ENCODE measurements around the gene MACROH2A1.
"Not testable (repeated sequence)": the region's sequence is repeated elsewhere in the genome, so short reads cannot be mapped to it uniquely, and the experiment has no call there.

Gene MACROH2A1

GRCh38 chr5:135373736-135374515 is 25.1 kb downstream of the MACROH2A1 start:
- peaks cover 70% of the 10 kb centered on the region for H3K36me3 ChIP-seq (replicated peaks)
- no peaks in the 10 kb centered on the region for H3K9me3 ChIP-seq
- no peaks in the 10 kb centered on the region for H3K27me3 ChIP-seq (ENCODE audit: low read depth)
- in situ Hi-C loops (cut with MboI; ENCODE audit: low sequenced_read_pairs), result no loop called here
- H3K4me1 ChIP-seq, result no peaks in the 10 kb centered on the region
- no peak for DNase-seq (ENCODE audit: low spot score in 2 of 2)
- H3K4me3 ChIP-seq, result no peak overlapping the region

DNA sequence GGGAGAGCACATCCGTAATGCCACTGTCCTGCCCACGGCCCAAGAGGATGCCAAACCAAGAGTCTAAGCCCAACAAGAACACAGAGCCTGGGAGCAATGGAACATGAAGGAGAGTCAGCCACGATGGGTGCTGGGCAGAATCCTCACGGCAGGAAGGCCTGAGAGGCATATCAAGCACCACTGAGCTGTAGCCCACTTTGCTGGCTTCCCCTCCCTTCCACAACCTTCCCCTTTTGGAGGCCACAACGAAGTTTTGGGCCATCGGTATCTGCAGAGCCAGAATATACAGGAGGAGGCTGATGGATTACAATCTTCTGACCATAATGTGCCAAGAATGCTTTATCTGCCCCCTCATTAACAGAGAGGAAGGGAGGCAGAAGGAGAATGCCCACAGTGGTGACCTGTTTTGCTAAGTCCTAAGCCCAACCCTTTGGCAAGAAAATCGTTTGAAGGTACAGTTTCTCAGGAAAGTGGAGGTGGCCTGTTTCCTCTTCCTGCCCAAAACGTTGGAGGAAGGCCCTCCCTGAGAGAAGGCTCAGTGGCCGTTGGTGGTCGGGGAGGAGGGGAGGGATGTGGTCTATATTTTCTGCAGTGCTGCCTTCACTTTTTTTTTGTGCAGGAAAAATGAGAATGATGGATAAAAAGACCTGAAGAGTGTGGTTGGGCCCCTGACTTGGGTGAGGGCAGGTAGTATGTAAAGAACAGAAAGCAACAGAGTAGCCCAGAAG is 26.2 kb downstream of the MACROH2A1 start:
- no peak for DNase-seq (ENCODE audit: low spot score in 2 of 2)
- H3K4me3 ChIP-seq, result no peak overlapping the region
- H3K27me3 ChIP-seq (ENCODE audit: low read depth), result no peaks in the 10 kb centered on the region
- H3K9me3 ChIP-seq, result no peaks in the 10 kb centered on the region
- in situ Hi-C loops (cut with MboI; ENCODE audit: low sequenced_read_pairs), result no loop called here
- H3K4me1 ChIP-seq, result no peaks in the 10 kb centered on the region
- peaks cover 70% of the 10 kb centered on the region for H3K36me3 ChIP-seq (replicated peaks)

GRCh38 chr5:135371622-135372232 is 27.3 kb downstream of the MACROH2A1 start:
- DNase-seq (ENCODE audit: low spot score in 2 of 2), result no peak
- no peaks in the 10 kb centered on the region for H3K27me3 ChIP-seq (ENCODE audit: low read depth)
- H3K4me3 ChIP-seq, result no peak overlapping the region
- no peaks in the 10 kb centered on the region for H3K4me1 ChIP-seq
- no peaks in the 10 kb centered on the region for H3K9me3 ChIP-seq
- in situ Hi-C loops (cut with MboI; ENCODE audit: low sequenced_read_pairs), result no loop called here
- H3K36me3 ChIP-seq (replicated peaks), result peaks cover 73% of the 10 kb centered on the region

- Histone ChIP-seq H3K36me3 (replicated peaks) (peaks cover 68% of the 10 kb centered on the region), H3K4me3 (no peak overlapping the region), H3K27me3 (ENCODE audit: low read depth) (no peaks in the 10 kb centered on the region), H3K9me3 (no peaks in the 10 kb centered on the region), H3K4me1 (no peaks in the 10 kb centered on the region)
- in situ Hi-C loops (cut with MboI; ENCODE audit: low sequenced_read_pairs), result no loop called here
- DNase-seq (ENCODE audit: low spot score in 2 of 2), result no peak
These were observed 29.1 kb downstream of the MACROH2A1 start for GRCh38 chr5:135369952-135370351.

GRCh38 chr5:135367554-135367953 is 31.5 kb downstream of the MACROH2A1 start:
- in situ Hi-C loops (cut with MboI; ENCODE audit: low sequenced_read_pairs), result no loop called here
- Histone ChIP-seq H3K36me3 (replicated peaks) (peaks cover 70% of the 10 kb centered on the region), H3K27me3 (ENCODE audit: low read depth) (no peaks in the 10 kb centered on the region)

GRCh38 chr5:135367076-135367475 is 32.0 kb downstream of the MACROH2A1 start:
- no peaks in the 10 kb centered on the region for H3K9me3 ChIP-seq
- peaks cover 72% of the 10 kb centered on the region for H3K36me3 ChIP-seq (replicated peaks)
- no peak for DNase-seq (ENCODE audit: low spot score in 2 of 2)
- H3K4me1 ChIP-seq, result no peaks in the 10 kb centered on the region
- H3K27me3 ChIP-seq (ENCODE audit: low read depth), result no peaks in the 10 kb centered on the region
- no peak overlapping the region for H3K4me3 ChIP-seq
- in situ Hi-C loops (cut with MboI; ENCODE audit: low sequenced_read_pairs), result no loop called here

More at GRCh38 chr5:135367554-135367953, 31.5 kb downstream of the MACROH2A1 start:
- DNase-seq (ENCODE audit: low spot score in 2 of 2), result no peak
- Histone ChIP-seq H3K4me3 (no peak overlapping the region), H3K9me3 (no peaks in the 10 kb centered on the region), H3K4me1 (no peaks in the 10 kb centered on the region)

GRCh38 chr5:135365281-135365680 is 33.8 kb downstream of the MACROH2A1 start:
- Histone ChIP-seq H3K36me3 (replicated peaks) (peaks cover 73% of the 10 kb centered on the region), H3K9me3 (no peaks in the 10 kb centered on the region), H3K27me3 (ENCODE audit: low read depth) (no peaks in the 10 kb centered on the region), H3K4me1 (no peaks in the 10 kb centered on the region), H3K4me3 (no peak overlapping the region)
- in situ Hi-C loops (cut with MboI; ENCODE audit: low sequenced_read_pairs), result no loop called here
- no peak for DNase-seq (ENCODE audit: low spot score in 2 of 2)

DNA sequence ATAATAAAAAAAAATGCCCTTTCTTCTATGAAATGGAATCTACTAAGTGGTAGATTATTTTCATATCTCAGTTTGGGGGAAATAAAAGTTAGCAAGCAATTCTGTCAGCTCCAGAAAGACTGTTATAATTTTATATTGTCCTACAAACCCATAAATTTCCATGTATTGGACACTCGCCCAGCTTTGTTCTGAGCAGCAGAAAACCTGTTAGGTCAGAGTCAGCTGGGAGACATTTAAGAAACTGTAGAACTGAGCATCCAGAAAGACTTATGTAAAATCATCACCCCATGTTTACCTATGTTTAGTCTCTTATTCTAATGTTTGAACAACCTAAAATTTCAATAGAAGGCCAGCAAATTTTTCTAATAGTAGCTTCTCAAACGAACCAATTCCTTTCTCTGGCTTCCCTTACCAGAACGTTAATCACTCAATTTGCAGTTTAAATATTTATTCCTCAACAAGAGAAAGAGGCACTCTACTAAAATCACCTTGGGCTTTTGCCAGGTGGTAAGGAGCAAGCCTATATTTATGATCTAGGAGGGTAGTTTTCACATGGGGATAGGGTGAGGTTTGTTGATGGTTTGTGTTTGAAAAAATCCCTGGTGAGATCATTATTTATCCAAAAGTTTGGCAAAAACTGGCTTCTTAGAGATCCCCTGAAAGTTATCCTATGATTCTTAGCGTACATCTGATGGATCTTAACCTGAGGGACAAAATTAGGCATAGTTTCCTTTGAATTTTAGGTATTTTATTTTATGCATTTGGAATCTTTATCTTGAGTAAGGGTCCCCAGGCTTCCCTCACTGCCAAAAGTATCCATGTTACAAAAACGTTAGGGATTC is 34.4 kb downstream of the MACROH2A1 start:
- no peak for DNase-seq (ENCODE audit: low spot score in 2 of 2)
- no peaks in the 10 kb centered on the region for H3K4me1 ChIP-seq
- in situ Hi-C loops (cut with MboI; ENCODE audit: low sequenced_read_pairs), result no loop called here
- no peaks in the 10 kb centered on the region for H3K9me3 ChIP-seq
- peaks cover 73% of the 10 kb centered on the region for H3K36me3 ChIP-seq (replicated peaks)
- no peak overlapping the region for H3K4me3 ChIP-seq
- no peaks in the 10 kb centered on the region for H3K27me3 ChIP-seq (ENCODE audit: low read depth)

DNA sequence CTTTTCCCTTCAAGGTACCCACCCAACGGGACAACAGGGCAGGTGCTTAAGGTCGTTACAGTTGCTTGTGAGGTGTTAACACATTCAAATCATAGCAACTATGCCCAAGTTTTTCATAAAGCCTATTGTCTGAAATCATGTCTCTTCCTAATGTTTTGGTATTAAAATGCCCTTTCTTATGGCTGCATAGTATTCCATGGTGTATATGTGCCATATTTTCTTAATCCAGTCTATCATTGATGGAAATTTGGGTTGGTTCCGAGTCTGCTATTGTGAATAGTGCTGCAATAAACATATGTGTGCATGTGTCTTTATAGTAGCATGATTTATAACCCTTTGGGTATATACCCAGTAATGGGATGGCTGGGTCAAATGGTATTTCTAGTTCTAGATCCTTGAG is 35.7 kb downstream of the MACROH2A1 start:
- H3K4me1 ChIP-seq; H3K9me3 ChIP-seq; H3K4me3 ChIP-seq; in situ Hi-C loops (cut with MboI; ENCODE audit: low sequenced_read_pairs); DNase-seq (ENCODE audit: low spot score in 2 of 2); H3K27me3 ChIP-seq (ENCODE audit: low read depth): not testable (repeated sequence)
- H3K36me3 ChIP-seq (replicated peaks), result peaks cover 65% of the 10 kb centered on the region

- Histone ChIP-seq H3K27me3 (ENCODE audit: low read depth) (no peaks in the 10 kb centered on the region), H3K4me3 (no peak overlapping the region), H3K36me3 (replicated peaks) (peaks cover 62% of the 10 kb centered on the region), H3K9me3 (no peaks in the 10 kb centered on the region), H3K4me1 (no peaks in the 10 kb centered on the region)
- in situ Hi-C loops (cut with MboI; ENCODE audit: low sequenced_read_pairs), result no loop called here
- no peak for DNase-seq (ENCODE audit: low spot score in 2 of 2)
These were observed 36.9 kb downstream of the MACROH2A1 start for GRCh38 chr5:135362102-135362501.

- H3K36me3 ChIP-seq (replicated peaks), result peaks cover 59% of the 10 kb centered on the region
- no peaks in the 10 kb centered on the region for H3K9me3 ChIP-seq
- H3K27me3 ChIP-seq (ENCODE audit: low read depth), result no peaks in the 10 kb centered on the region
- no peak overlapping the region for H3K4me3 ChIP-seq
- H3K4me1 ChIP-seq, result no peaks in the 10 kb centered on the region
- in situ Hi-C loops (cut with MboI; ENCODE audit: low sequenced_read_pairs), result no loop called here
- no peak for DNase-seq (ENCODE audit: low spot score in 2 of 2)
These were observed 38.5 kb downstream of the MACROH2A1 start for GRCh38 chr5:135360278-135361274.

DNA sequence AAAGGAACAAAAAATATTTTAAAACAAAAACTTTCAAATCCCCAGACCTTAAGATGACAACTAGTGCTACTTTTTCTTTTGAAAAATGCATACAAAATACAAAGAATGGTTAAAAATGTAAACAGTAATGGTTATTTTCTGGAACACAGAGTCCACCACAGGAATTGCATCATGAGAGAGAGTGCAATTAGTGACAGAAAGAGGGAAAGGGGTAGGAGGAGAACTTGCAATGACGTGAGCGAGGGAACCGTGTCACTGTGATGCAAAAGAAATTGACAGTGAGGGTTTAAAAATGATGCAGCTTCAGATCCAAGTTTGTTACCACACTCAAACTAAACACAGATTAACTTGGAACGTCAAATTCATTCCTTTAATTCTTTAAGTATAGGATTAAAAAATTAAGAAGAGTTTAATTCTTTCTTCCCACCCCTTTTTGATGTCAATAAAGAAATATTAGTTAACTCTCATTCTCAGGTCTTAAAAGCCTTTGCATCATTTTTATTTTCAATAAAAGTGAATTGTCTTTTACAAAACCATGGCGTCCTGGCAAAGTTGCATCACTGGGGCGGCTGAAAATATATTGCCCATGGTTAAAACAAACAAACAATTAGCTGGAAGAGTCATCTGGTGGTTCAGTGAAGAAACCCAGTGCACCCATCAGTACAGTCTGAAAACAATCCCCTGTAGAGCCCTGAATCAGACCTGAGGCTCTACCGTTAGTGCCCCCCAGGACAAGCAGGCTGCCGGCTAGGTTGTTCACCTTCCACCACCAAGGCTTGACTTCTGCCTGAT is 39.5 kb downstream of the MACROH2A1 start:
- DNase-seq (ENCODE audit: low spot score in 2 of 2), result no peak
- peaks cover 59% of the 10 kb centered on the region for H3K36me3 ChIP-seq (replicated peaks)

More for the DNA sequence above, 39.5 kb downstream of the MACROH2A1 start:
- Histone ChIP-seq H3K4me3 (no peak overlapping the region), H3K9me3 (no peaks in the 10 kb centered on the region), H3K27me3 (ENCODE audit: low read depth) (no peaks in the 10 kb centered on the region), H3K4me1 (no peaks in the 10 kb centered on the region)
- in situ Hi-C loops (cut with MboI; ENCODE audit: low sequenced_read_pairs), result no loop called here
